SH-SY5Y (cell line): Measurements from ENCODE around the gene NKG7.

Experiments
- GATA2 ChIP-seq: IDR thresholded peaks from 2 replicates; pipeline ENCODE4 v1.6.1; 2011; ENCODE audit warnings: mild to moderate bottlenecking, low read depth, low read length
- GATA3 ChIP-seq: IDR thresholded peaks from 2 replicates; pipeline ENCODE4 v1.6.1; 2011; ENCODE audit warnings: low read depth, mild to moderate bottlenecking, low read length, moderate library complexity

NKG7 gene

GRCh38 chr19:51323481-51324166, 48.8 kb downstream of the NKG7 start:
- TF ChIP-seq GATA3, result no peak
- TF ChIP-seq GATA2, result no peak

- TF ChIP-seq GATA2 (no peak), GATA3 (no peak)
Measured at GRCh38 chr19:51321799-51322198, 50.7 kb downstream of the NKG7 start.
